Measurements from ENCODE around the gene WDR36.

WDR36 gene

GRCh38 chr5:111099058-111099778 lies 7.1 kb downstream of the WDR36 start:
- DNase-seq = no peak

- no peak for DNase-seq
These were observed 14.3 kb downstream of the WDR36 start for GRCh38 chr5:111106320-111106948.

- no peak for DNase-seq
These were observed 15.2 kb downstream of the WDR36 start for GRCh38 chr5:111107371-111107770.

- no peak for DNase-seq
These were observed 19.8 kb downstream of the WDR36 start for GRCh38 chr5:111111956-111112355.

- no peak for DNase-seq
These were observed 21.5 kb downstream of the WDR36 start for GRCh38 chr5:111113678-111114077.

GRCh38 chr5:111115229-111115628 lies 23.1 kb downstream of the WDR36 start:
- no peak for DNase-seq

- no peak for DNase-seq
These were observed 24.4 kb downstream of the WDR36 start for GRCh38 chr5:111116550-111116949.

GRCh38 chr5:111117136-111117535 lies 25.0 kb downstream of the WDR36 start:
- DNase-seq = no peak

GRCh38 chr5:111119221-111119620 lies 27.1 kb downstream of the WDR36 start:
- DNase-seq = no peak

GRCh38 chr5:111119856-111120255 lies 27.7 kb downstream of the WDR36 start:
- no peak for DNase-seq

GRCh38 chr5:111120911-111121310 lies 28.8 kb downstream of the WDR36 start:
- no peak for DNase-seq

GRCh38 chr5:111121926-111122325 lies 29.8 kb downstream of the WDR36 start:
- DNase-seq = no peak

GRCh38 chr5:111122398-111122797 lies 30.2 kb downstream of the WDR36 start:
- DNase-seq = no peak

GRCh38 chr5:111124793-111125192 lies 32.6 kb downstream of the WDR36 start:
- no peak for DNase-seq

GRCh38 chr5:111126896-111127295 lies 34.7 kb downstream of the WDR36 start:
- DNase-seq = no peak

GRCh38 chr5:111127453-111128195 lies 35.5 kb downstream of the WDR36 start:
- no peak for DNase-seq

GRCh38 chr5:111129938-111130337 lies 37.8 kb downstream of the WDR36 start:
- DNase-seq = no peak

GRCh38 chr5:111131356-111131755 lies 39.2 kb downstream of the WDR36 start:
- no peak for DNase-seq

- DNase-seq = no peak
These were observed 39.9 kb downstream of the WDR36 start for GRCh38 chr5:111132076-111132475.

GRCh38 chr5:111132731-111133435 lies 40.7 kb downstream of the WDR36 start:
- DNase-seq = no peak

- DNase-seq = no peak
These were observed 41.2 kb downstream of the WDR36 start for GRCh38 chr5:111133436-111133751.

- DNase-seq = peak; percentile 29
These were observed 41.9 kb downstream of the WDR36 start for GRCh38 chr5:111134087-111134486.

GRCh38 chr5:111134864-111135263 lies 42.7 kb downstream of the WDR36 start:
- DNase-seq = no peak
